Body of pancreas (tissue), 4 donors: ENCODE data around the gene PRKAG2. TPM values are rescaled to one million over a fixed set of nuclear protein-coding genes. Genes with fewer than 3 reads are reported as not detected.

Source experiments
- ATAC-seq: fragments of 150-250 bp; one replicate; pipeline ENCODE4 v1.9.1; 2016
- DNase-seq, 4 donors: peaks; one replicate each; pipeline ENCODE4 v3.0.0-alpha.2; 2019
- H3K27ac ChIP-seq, 4 donors: fragments of 200-600 bp; sonication (generic); 1 replicate in 3 of 4; 2 replicates in 1 of 4; pipeline versions ENCODE4 v1.5.1 to v1.6.1; 2016 to 2019; ENCODE audit warnings: mild to moderate bottlenecking in 1 of 4, mixed read lengths in 1 of 4, moderate library complexity in 1 of 4
- H3K27me3 ChIP-seq, 2 donors: fragments of 200-600 bp; sonication (generic); one replicate each; pipeline ENCODE4 v1.6.0; 2016; ENCODE audit warnings: mild to moderate bottlenecking in 1 of 2
- H3K36me3 ChIP-seq, 2 donors: fragments of 200-600 bp; sonication (generic); replicated peaks in 1 of 2; 2 replicates each; pipeline ENCODE4 v1.5.1; 2016; ENCODE audit warnings: low read depth in 2 of 2; ENCODE audit not compliant: insufficient read depth in 1 of 2
- H3K4me1 ChIP-seq: fragments of 200-600 bp; sonication (generic); one replicate; pipeline ENCODE4 v1.6.0; 2016
- H3K4me3 ChIP-seq, 2 donors: fragments of 200-600 bp; sonication (generic); 1 replicate in 1 of 2; 2 replicates in 1 of 2; pipeline ENCODE4 v1.5.1; 2016 to 2019
- H3K9me3 ChIP-seq, 3 donors: fragments of 200-600 bp; sonication (generic); 1 replicate in 2 of 3; 2 replicates in 1 of 3; pipeline ENCODE4 v1.5.1; 2016
- POLR2A ChIP-seq, 3 donors: fragments of 450-650 bp; IDR thresholded peaks; one replicate each; pipeline ENCODE4 v1.6.1; 2016; ENCODE audit warnings: antibody characterized with exemption in 3 of 3, mild to moderate bottlenecking in 2 of 3
- WGBS, 2 donors: methylation state at CpG; one replicate each; pipeline ENCODE4 v1.1.5; 2017; 5-methylcytosine and 5-hydroxymethylcytosine counted together
- intact Hi-C: fragments of 100-400 bp; cut with DNase I; formaldehyde crosslinking; loops from one replicate; pipeline ENCODE4 v1.15.1; 2023
- total RNA-seq, 2 donors: library from RNA; depleted of rRNA; stranded (reverse); fragments of >200 nt; gene quantifications; one replicate each; pipeline ENCODE4 v1.1.0, GENCODE V29; 2016
- TF ChIP-seq, protein P1 (sequence below), 7 experiments: fragments of 450-650 bp in 4 of 7; fragments of 200-600 bp in 3 of 7; sonication (generic) in 3 of 7; IDR thresholded peaks; one replicate each; pipeline ENCODE4 v1.5.1; 2016 to 2019; ENCODE audit warnings: antibody characterized with exemption in 7 of 7

PRKAG2 gene
- total RNA-seq, 2 donors from 2014 or later: 9.9 to 24.4 TPM

DNA sequence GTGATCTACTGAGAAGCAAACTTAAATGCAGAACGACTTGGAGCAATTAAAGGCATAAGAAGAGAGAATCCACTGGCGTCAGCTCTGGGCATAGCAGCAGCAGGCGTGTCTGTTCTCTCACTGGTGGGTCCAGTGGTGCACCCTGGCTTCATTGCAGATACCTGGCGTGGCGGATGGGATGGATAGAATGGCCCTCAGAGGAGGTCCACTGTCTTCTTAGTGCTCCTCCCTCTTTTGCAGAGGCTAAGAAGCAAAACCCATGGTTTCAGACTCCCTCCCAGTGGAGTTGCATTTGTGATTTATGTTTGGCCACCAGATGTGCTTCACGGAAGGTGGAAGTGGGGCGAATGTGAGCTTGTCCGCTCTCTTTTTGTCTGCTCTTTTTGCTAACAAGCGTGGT, 28.4 kb upstream of the PRKAG2 start:
- Histone ChIP-seq H3K4me3 (no peak overlapping the region), H3K36me3 (no peaks in the 10 kb centered on the region), H3K4me1 (no peaks in the 10 kb centered on the region), H3K27me3 (no peaks in the 10 kb centered on the region), H3K9me3 (no peaks in the 10 kb centered on the region), H3K27ac (no peak overlapping the region)
- intact Hi-C loops: no loop called here
- TF ChIP-seq, protein P1, sequence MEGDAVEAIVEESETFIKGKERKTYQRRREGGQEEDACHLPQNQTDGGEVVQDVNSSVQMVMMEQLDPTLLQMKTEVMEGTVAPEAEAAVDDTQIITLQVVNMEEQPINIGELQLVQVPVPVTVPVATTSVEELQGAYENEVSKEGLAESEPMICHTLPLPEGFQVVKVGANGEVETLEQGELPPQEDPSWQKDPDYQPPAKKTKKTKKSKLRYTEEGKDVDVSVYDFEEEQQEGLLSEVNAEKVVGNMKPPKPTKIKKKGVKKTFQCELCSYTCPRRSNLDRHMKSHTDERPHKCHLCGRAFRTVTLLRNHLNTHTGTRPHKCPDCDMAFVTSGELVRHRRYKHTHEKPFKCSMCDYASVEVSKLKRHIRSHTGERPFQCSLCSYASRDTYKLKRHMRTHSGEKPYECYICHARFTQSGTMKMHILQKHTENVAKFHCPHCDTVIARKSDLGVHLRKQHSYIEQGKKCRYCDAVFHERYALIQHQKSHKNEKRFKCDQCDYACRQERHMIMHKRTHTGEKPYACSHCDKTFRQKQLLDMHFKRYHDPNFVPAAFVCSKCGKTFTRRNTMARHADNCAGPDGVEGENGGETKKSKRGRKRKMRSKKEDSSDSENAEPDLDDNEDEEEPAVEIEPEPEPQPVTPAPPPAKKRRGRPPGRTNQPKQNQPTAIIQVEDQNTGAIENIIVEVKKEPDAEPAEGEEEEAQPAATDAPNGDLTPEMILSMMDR (IDR thresholded peaks at IDR 0.05): no peak
- TF ChIP-seq POLR2A (IDR thresholded peaks at IDR 0.05): no peak
- no peak for DNase-seq
- no peak for ATAC-seq
- 68 to 73% methylated on average over 9 of the region's 9 CpGs for WGBS, 2 donors

DNA sequence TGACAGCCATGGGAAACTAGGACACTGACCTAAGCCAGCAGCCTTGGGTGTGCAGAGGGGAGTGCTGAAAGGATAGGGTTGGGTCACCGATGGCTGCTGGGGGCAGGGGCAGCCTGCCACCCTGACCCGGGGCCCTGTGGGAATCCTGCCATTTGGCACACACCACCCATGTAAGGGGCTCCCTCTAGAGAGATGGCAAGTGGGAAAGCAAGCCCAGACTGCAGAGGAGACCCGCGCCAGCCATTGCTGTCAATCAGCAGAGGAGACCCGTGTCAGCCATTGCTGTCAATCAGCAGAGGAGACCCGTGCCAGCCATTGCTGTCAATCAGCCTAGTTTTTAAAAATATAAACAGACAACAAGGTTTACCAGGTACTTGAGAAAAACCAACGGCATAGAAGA, 27.4 kb upstream of the PRKAG2 start:
- WGBS, 2 donors: 56 to 61% methylated on average over 6 to 7 of the region's 7 CpGs
- no peak for ATAC-seq
- Histone ChIP-seq H3K27ac (no peak overlapping the region), H3K4me1 (no peaks in the 10 kb centered on the region), H3K9me3 (no peaks in the 10 kb centered on the region), H3K27me3 (no peaks in the 10 kb centered on the region), H3K4me3 (no peak overlapping the region), H3K36me3 (no peaks in the 10 kb centered on the region)
- TF ChIP-seq, protein P1 (IDR thresholded peaks at IDR 0.05): no peak
- TF ChIP-seq POLR2A (IDR thresholded peaks at IDR 0.05): no peak
- DNase-seq: no peak
- intact Hi-C loops: no loop called here

DNA sequence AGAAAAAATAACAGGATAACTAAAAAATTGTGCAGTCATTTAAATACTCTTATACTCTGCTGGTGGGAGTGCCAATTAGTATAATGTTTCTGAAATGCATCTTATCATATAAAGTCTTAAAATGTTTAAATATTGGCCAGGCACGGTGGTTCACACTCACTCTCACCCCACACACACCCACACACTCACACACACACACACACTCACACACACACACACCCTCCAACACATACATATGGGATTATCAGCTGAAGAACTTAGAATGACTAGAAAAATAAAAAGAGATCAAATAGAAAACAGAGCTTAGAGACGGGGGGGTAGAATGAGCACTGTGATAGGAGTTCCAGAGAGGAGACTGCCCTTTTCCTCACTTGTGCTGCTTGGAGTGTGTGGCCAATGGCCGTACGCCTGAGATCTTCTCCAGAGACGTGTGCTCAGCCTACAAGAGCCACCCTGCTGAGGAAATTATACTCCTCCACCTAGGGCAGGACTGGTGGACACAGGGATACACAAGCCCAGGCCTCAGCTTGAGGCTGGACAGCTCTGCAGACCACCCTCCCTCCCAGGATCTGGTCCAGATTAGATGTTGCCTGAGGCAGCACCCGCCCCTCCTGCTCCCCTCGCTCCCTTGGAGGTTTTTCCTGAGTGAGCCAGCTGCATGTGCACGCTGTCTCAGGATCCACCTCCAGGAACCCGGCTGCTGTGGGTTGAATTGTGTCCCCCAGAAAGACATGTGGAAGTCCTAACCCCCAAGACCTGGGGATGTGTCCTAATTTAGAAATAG, 26.5 kb upstream of the PRKAG2 start:
- TF ChIP-seq, protein P1 (IDR thresholded peaks at IDR 0.05): no peak
- TF ChIP-seq POLR2A (IDR thresholded peaks at IDR 0.05): no peak
- Histone ChIP-seq H3K9me3 (no peaks in the 10 kb centered on the region), H3K27me3 (no peaks in the 10 kb centered on the region), H3K4me1 (no peaks in the 10 kb centered on the region), H3K36me3 (no peaks in the 10 kb centered on the region), H3K4me3 (no peak overlapping the region), H3K27ac (no peak overlapping the region)
- WGBS, 2 donors: 59 to 82% methylated on average over 5 to 9 of the region's 9 CpGs
- DNase-seq (no peak), ATAC-seq (no peak)
- intact Hi-C loops: no loop called here

DNA sequence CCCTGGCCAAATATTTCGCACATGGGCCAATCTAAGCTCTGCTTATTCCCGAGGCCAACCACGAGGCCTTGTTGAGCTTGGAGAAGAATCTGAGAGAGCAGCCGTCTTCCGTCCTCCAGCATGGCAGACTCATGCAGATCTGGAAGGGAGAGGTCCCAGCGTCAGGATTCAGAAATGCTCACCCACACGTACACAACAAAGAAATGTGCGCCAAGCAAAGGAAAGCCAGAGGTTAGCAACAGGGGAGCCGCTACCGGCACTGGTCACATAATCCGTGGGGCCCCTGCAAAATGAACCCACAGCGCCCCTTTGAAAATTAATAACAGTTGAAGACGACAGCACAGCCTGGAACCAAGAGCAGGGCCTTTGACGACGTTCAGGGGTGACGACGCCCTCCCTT, 25.4 kb upstream of the PRKAG2 start:
- WGBS, 2 donors: 88% methylated on average over 17 of the region's 17 CpGs
- intact Hi-C loops: no loop called here

More for the DNA sequence above, 25.4 kb upstream of the PRKAG2 start:
- H3K36me3 ChIP-seq: no peaks in the 10 kb centered on the region
- H3K27me3 ChIP-seq: no peaks in the 10 kb centered on the region
- no peak overlapping the region for H3K27ac ChIP-seq
- no peaks in the 10 kb centered on the region for H3K9me3 ChIP-seq
- H3K4me3 ChIP-seq: no peak overlapping the region
- H3K4me1 ChIP-seq: peaks cover 2% of the 10 kb centered on the region
- DNase-seq (no peak), ATAC-seq (no peak)
- TF ChIP-seq, protein P1 (IDR thresholded peaks at IDR 0.05): no peak
- no peak for TF ChIP-seq POLR2A (IDR thresholded peaks at IDR 0.05)
